OCI-LY3 (cell line): ENCODE results near the gene REXO1.

Experiments used
- CTCF ChIP-seq: fragments of 200-600, 300-600 bp; sonication (generic); IDR thresholded peaks from 2 replicates; pipeline ENCODE4 v1.5.1; 2014; ENCODE audit warnings: antibody characterized with exemption, low read length, low read depth
- EZH2phosphoT487 ChIP-seq: fragments of 200-600 bp; shearing (Covaris generic); IDR thresholded peaks from 2 replicates; pipeline ENCODE4 v1.6.1; 2018; ENCODE audit warnings: antibody characterized with exemption, mixed run types, low read depth

GRCh38 chr19:1847348-1847683 is 967 bp downstream of the REXO1 start:
- TF ChIP-seq CTCF = no peak
- TF ChIP-seq EZH2phosphoT487 = no peak
